ACC112 (cell line): ENCODE data around the gene FAM72D.
"Not testable (repeated sequence)": the region's sequence is repeated elsewhere in the genome, so short reads cannot be mapped to it uniquely, and the experiment has no call there.

Source experiments
- H2AFZ ChIP-seq: fragments of 200-600 bp; sonication (generic); one replicate; pipeline ENCODE4 v1.6.0; 2017; ENCODE audit warnings: antibody characterized with exemption, low read length; ENCODE audit not compliant: unreplicated experiment
- H3K27ac ChIP-seq: fragments of 200-600 bp; sonication (generic); 2 replicates; pipeline ENCODE4 v1.5.1; 2014; ENCODE audit warnings: low read depth, mild to moderate bottlenecking, antibody characterized with exemption, low read length, moderate library complexity
- H3K27me3 ChIP-seq: fragments of 200-600 bp; sonication (generic); 2 replicates; pipeline ENCODE4 v1.6.1; 2014; ENCODE audit warnings: mild to moderate bottlenecking, antibody characterized with exemption, low read length, moderate library complexity, mixed read lengths; ENCODE audit not compliant: insufficient read depth
- H3K36me3 ChIP-seq: fragments of 200-600 bp; sonication (generic); 2 replicates; pipeline ENCODE4 v1.6.1; 2016; ENCODE audit warnings: mild to moderate bottlenecking, antibody characterized with exemption, low read length, moderate library complexity, mixed read lengths; ENCODE audit not compliant: insufficient read depth
- H3K4me1 ChIP-seq: fragments of 200-600 bp; sonication (generic); one replicate; pipeline ENCODE4 v1.6.1; 2016; ENCODE audit warnings: low read length, mixed read lengths; ENCODE audit not compliant: insufficient read depth, unreplicated experiment, control insufficient read depth
- H3K4me3 ChIP-seq: fragments of 200-600 bp; sonication (generic); 2 replicates; pipeline ENCODE4 v1.5.1; 2014; ENCODE audit warnings: mild to moderate bottlenecking, low read depth, low read length
- H3K79me2 ChIP-seq: fragments of 200-600 bp; sonication (generic); one replicate; pipeline ENCODE4 v1.6.0; 2016; ENCODE audit warnings: low read length; ENCODE audit not compliant: control insufficient read depth, unreplicated experiment, insufficient read depth

FAM72D gene

GRCh38 chr1:145123992-145124641, 28.3 kb downstream of the FAM72D start:
- H3K27me3 ChIP-seq, H3K4me3 ChIP-seq, H2AFZ ChIP-seq, H3K79me2 ChIP-seq, H3K4me1 ChIP-seq, H3K27ac ChIP-seq, H3K36me3 ChIP-seq: not testable (repeated sequence)

GRCh38 chr1:145125112-145125511, 29.3 kb downstream of the FAM72D start:
- not testable (repeated sequence) for H3K4me3 ChIP-seq, H3K27me3 ChIP-seq, H2AFZ ChIP-seq, H3K27ac ChIP-seq, H3K4me1 ChIP-seq, H3K36me3 ChIP-seq, H3K79me2 ChIP-seq

DNA sequence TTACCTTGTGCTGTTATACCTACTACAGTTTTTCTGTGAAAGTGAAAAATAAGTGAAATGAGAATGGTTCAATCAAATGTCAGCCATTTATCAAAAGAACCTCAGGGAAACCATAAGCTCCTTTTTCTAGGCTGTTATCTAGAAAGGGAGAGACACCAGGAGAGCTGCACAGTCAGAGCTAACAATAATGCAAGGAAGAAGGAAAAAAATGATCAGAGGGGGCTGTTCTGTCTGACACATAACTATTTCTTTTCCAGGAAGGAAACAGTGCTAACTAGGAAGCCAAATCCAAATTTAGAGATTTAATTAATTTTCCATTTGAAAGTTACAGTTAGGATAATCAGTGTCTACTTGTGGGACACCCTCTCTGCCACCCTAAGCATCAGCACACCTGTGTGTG, 31.4 kb downstream of the FAM72D start:
- not testable (repeated sequence) for H3K79me2 ChIP-seq, H3K4me3 ChIP-seq, H3K27me3 ChIP-seq, H2AFZ ChIP-seq, H3K36me3 ChIP-seq, H3K4me1 ChIP-seq, H3K27ac ChIP-seq

DNA sequence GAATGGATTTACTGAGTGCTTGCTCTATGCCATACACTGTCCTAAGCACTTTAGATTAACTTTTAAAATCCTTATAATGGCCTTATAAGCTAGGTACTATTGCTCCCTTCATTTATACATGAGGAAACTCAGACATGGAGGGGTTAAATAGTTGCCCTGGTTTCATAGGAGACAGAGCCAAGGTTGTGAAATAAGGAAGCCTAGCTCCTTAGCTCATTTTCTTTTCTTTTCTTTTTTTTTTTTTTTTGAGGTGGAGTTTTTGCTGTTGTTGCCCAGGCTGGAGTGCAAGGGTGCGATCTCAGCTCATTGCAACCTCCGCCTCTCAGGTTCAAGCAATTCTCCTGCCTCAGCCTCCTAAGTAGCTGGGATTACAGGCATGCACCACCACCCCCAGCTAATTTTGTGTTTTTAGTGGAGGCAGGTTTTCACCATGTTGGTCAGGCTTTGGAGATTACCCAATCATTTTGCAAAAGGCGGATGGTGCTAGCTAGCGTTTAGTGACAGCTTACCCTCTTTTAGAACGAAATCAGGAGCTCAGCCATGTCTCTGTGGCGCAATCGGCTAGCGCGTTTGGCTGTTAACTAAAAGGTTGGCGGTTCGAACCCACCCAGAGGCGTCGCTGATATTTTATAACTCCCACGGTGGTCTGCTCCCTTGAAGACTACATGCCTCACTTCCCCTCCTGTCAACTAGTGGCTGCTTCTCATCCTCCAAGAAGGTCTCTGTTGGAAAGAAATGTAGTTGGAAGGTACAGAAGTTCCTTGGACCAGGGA, 33.1 kb downstream of the FAM72D start:
- H2AFZ ChIP-seq, H3K27me3 ChIP-seq, H3K4me3 ChIP-seq, H3K27ac ChIP-seq, H3K79me2 ChIP-seq, H3K36me3 ChIP-seq, H3K4me1 ChIP-seq: not testable (repeated sequence)

DNA sequence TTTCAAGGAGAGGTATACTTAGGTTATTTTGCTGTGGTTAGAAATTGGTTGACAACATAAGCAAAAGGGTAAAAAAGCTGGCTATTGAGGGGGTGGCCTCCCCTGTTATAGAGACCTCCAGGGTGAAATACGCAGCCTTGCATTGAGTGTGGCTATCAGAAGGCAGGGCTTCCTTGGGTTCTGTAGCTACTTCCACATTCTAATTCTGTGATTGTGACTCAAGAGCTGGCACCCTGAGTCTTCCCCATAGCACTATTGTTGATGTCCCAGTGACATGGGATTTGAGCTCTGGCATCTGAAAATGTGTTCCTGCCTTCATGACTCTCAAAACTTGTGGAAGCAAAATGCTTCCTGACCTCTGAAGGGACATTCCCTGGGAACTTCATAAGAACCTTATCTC, 38.7 kb downstream of the FAM72D start:
- not testable (repeated sequence) for H3K4me1 ChIP-seq, H3K27me3 ChIP-seq, H3K79me2 ChIP-seq, H2AFZ ChIP-seq, H3K4me3 ChIP-seq, H3K27ac ChIP-seq, H3K36me3 ChIP-seq

- H3K27me3 ChIP-seq, H3K4me3 ChIP-seq, H3K4me1 ChIP-seq: not testable (repeated sequence)
These were observed 44.8 kb downstream of the FAM72D start for GRCh38 chr1:145140549-145140948.

GRCh38 chr1:145144264-145144913, 48.6 kb downstream of the FAM72D start:
- not testable (repeated sequence) for H3K4me3 ChIP-seq, H3K36me3 ChIP-seq, H3K27ac ChIP-seq

More at GRCh38 chr1:145140549-145140948, 44.8 kb downstream of the FAM72D start:
- H3K79me2 ChIP-seq, H3K36me3 ChIP-seq, H3K27ac ChIP-seq, H2AFZ ChIP-seq: not testable (repeated sequence)

GRCh38 chr1:145146308-145146707, 50.5 kb downstream of the FAM72D start:
- not testable (repeated sequence) for H3K27me3 ChIP-seq, H3K27ac ChIP-seq, H3K4me3 ChIP-seq, H3K36me3 ChIP-seq, H2AFZ ChIP-seq, H3K79me2 ChIP-seq, H3K4me1 ChIP-seq

More at GRCh38 chr1:145144264-145144913, 48.6 kb downstream of the FAM72D start:
- not testable (repeated sequence) for H3K79me2 ChIP-seq, H3K4me1 ChIP-seq, H3K27me3 ChIP-seq, H2AFZ ChIP-seq

DNA sequence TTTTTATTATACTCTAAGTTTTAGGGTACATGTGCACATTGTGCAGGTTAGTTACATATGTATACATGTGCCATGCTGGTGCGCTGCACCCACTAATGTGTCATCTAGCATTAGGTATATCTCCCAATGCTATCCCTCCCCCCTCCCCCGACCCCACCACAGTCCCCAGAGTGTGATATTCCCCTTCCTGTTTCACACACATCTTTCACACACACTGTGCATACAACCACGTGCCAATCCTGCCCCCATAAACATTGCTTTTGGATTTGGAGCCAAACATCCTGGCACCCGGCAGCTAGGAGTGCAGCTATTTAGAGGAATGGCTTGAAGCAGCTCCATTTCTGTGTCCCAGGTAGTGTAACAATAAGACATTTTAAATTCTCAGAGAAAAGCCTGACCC, 51.4 kb downstream of the FAM72D start:
- H2AFZ ChIP-seq, H3K79me2 ChIP-seq, H3K27me3 ChIP-seq, H3K27ac ChIP-seq, H3K4me1 ChIP-seq, H3K36me3 ChIP-seq, H3K4me3 ChIP-seq: not testable (repeated sequence)

GRCh38 chr1:145155421-145155820, 59.6 kb downstream of the FAM72D start:
- H3K36me3 ChIP-seq, H3K4me1 ChIP-seq, H3K79me2 ChIP-seq, H3K4me3 ChIP-seq, H2AFZ ChIP-seq, H3K27me3 ChIP-seq, H3K27ac ChIP-seq: not testable (repeated sequence)

GRCh38 chr1:145155873-145156272, 60.1 kb downstream of the FAM72D start:
- H3K27ac ChIP-seq, H3K27me3 ChIP-seq, H3K79me2 ChIP-seq, H3K4me3 ChIP-seq, H2AFZ ChIP-seq, H3K4me1 ChIP-seq, H3K36me3 ChIP-seq: not testable (repeated sequence)
